HepG2 (cell line): ENCODE results near the gene OSBPL2. TPM values are rescaled to one million over a fixed set of nuclear protein-coding genes. Genes with fewer than 3 reads are reported as not detected.

Experiments used
- ATAC-seq: fragments of 200-7000 bp; cut with Tn5 transposase; 3 replicates; pipeline ENCODE4 v1.9.1; 2020; ENCODE audit warnings: mild to moderate bottlenecking, moderate library complexity
- BruUV-seq: library from RNA; stranded (reverse); fragments of 400-500 nt; replicated peaks from 2 replicates; lab custom pipeline; 2021; lab: Mats Ljungman, UMichigan
- CTCF ChIA-PET: fragments of 300-600 bp; formaldehyde crosslinking; extraction: SDS; loops from one replicate; lab custom pipeline; 2021; ENCODE audit warnings: low total read pairs, inconsistent platforms, low intra/inter-chr PET ratio; lab: Yijun Ruan, JAX
- POLR2A ChIA-PET: fragments of 350-600 bp; sonication (Branson Sonifier 250); formaldehyde crosslinking; loops from one replicate; lab custom pipeline; 2020; ENCODE audit warnings: antibody characterized with exemption, inconsistent platforms; lab: Yijun Ruan, JAX
- DNase-seq: peaks from one replicate; pipeline ENCODE4 v3.0.0-alpha.2; 2015; ENCODE audit warnings: low spot score
- FAIRE-seq: peaks from 3 replicates; lab custom pipeline; 2011; peaks lifted over from hg19 to GRCh38; lab: Jason Lieb, UNC
- H2AFZ ChIP-seq: one replicate; pipeline ENCODE4 v1.6.1; 2011; ENCODE audit warnings: low read length, inconsistent platforms
- H3K27ac ChIP-seq: fragments of 300-600 bp; 3 replicates; pipeline ENCODE4 v1.8.0; 2011; ENCODE audit warnings: mixed run types, mild to moderate bottlenecking, mixed read lengths, low read length, inconsistent platforms; ENCODE audit not compliant: insufficient read depth; ENCODE audit errors: extremely low read length
- H3K27me3 ChIP-seq, 2 experiments: fragments of 200-600 bp in 1 of 2; 2 replicates in 1 of 2; 3 replicates in 1 of 2; pipeline versions ENCODE4 v1.6.0 to v1.8.0; 2011; ENCODE audit warnings: low read length in 2 of 2, mild to moderate bottlenecking in 2 of 2, moderate library complexity in 2 of 2, inconsistent platforms in 1 of 2; ENCODE audit not compliant: insufficient read depth in 2 of 2, control insufficient read depth in 1 of 2
- H3K36me3 ChIP-seq, 2 experiments: fragments of 200-600 bp in 1 of 2; replicated peaks in 1 of 2; 2 replicates in 1 of 2; 3 replicates in 1 of 2; pipeline versions ENCODE4 v1.5.1 to v1.8.0; 2011; ENCODE audit warnings: low read length in 2 of 2, inconsistent platforms in 1 of 2; ENCODE audit not compliant: insufficient read depth in 2 of 2, control insufficient read depth in 1 of 2
- H3K4me1 ChIP-seq: 2 replicates; pipeline ENCODE4 v1.5.1; 2012; ENCODE audit warnings: low read length, inconsistent platforms; ENCODE audit not compliant: insufficient read depth
- H3K4me2 ChIP-seq: 2 replicates; pipeline ENCODE4 v1.6.0; 2011; ENCODE audit warnings: low read depth, low read length, inconsistent platforms
- H3K4me3 ChIP-seq, 3 experiments: fragments of 200-600 bp in 1 of 3; sonication (generic), shearing (Covaris generic) in 1 of 3; replicated peaks in 1 of 3; 2 replicates each; pipeline ENCODE4 v1.5.1; 2011 to 2016; ENCODE audit warnings: low read length in 3 of 3, inconsistent platforms in 2 of 3, low read depth in 2 of 3, mild to moderate bottlenecking in 2 of 3, control low read depth in 1 of 3, mixed read lengths in 1 of 3; ENCODE audit not compliant: insufficient read depth in 1 of 3
- H3K79me2 ChIP-seq: one replicate; pipeline ENCODE4 v1.6.1; 2011; ENCODE audit warnings: low read length, inconsistent platforms; ENCODE audit not compliant: insufficient read depth
- H3K9ac ChIP-seq: 2 replicates; pipeline ENCODE4 v1.6.0; 2011; ENCODE audit warnings: mild to moderate bottlenecking, low read depth, low read length, inconsistent platforms; ENCODE audit not compliant: insufficient read depth
- H3K9me3 ChIP-seq: 2 replicates; pipeline ENCODE4 v1.5.1; 2012; ENCODE audit warnings: mild to moderate bottlenecking, low read length
- H4K20me1 ChIP-seq: 2 replicates; pipeline ENCODE4 v1.6.0; 2011; ENCODE audit warnings: inconsistent platforms, mild to moderate bottlenecking, low read length, moderate library complexity; ENCODE audit not compliant: insufficient read depth
- AGO2 ChIP-seq: fragments of 200-400 bp; formaldehyde crosslinking; optimal IDR thresholded peaks from 2 replicates; pipeline ENCODE3; 2017; ENCODE audit warnings: mild to moderate bottlenecking, low read depth, low read length, moderate library complexity
- ONECUT2 ChIP-seq: sonication (generic); formaldehyde crosslinking; IDR thresholded peaks from 2 replicates; pipeline ENCODE4 v1.4.0; 2020; ENCODE audit warnings: missing genetic modification reagents
- RBM39 ChIP-seq: fragments of 200-400 bp; formaldehyde crosslinking; IDR thresholded peaks from one replicate; pipeline ENCODE4 v1.6.1; 2018; ENCODE audit warnings: antibody characterized with exemption, mild to moderate bottlenecking, low read depth, low read length; ENCODE audit not compliant: poor library complexity, severe bottlenecking
- ZNF768 ChIP-seq: sonication (generic); formaldehyde crosslinking; IDR thresholded peaks from 2 replicates; pipeline ENCODE4 v1.4.0; 2020; ENCODE audit warnings: missing genetic modification reagents
- WGBS: methylation state at CpG from one replicate; pipeline ENCODE4 v1.1.6; 2017; ENCODE audit warnings: low lambda C conversion rate; 5-methylcytosine and 5-hydroxymethylcytosine counted together
- in situ Hi-C: cut with HindIII; loops from 2 replicates; pipeline ENCODE4 v1.10.0; 2017; ENCODE audit warnings: low pct_unique_long_range_greater_than_20kb; ENCODE audit not compliant: extremely low pct_ligation_motif_present
- intact Hi-C: fragments of 100-400 bp; cut with micrococcal nuclease; formaldehyde crosslinking; loops from one replicate; pipeline ENCODE4 v1.10.0; 2022; ENCODE audit not compliant: unreplicated experiment
- polyA plus RNA-seq, 8 experiments: library from polyadenylated mRNA; depleted of rRNA in 3 of 8; stranded (reverse) in 7 of 8; unstranded in 1 of 8; fragments of >200 nt; fragmentation: Illumina TruSeq in 4 of 8; extraction: Trizol in 4 of 8; gene quantifications; 2 replicates each; pipeline versions ENCODE4 v1.2.1 to v1.2.3, GENCODE V29; 2011 to 2016; ENCODE audit warnings: low read depth in 4 of 8, missing spikeins in 1 of 8, mixed read lengths in 1 of 8; ENCODE audit not compliant: insufficient read depth in 1 of 8
- total RNA-seq, 5 experiments: library from RNA; depleted of rRNA; stranded (reverse); fragments of >200 nt; fragmentation: Illumina TruSeq; extraction: Trizol; gene quantifications; 2 replicates each; pipeline ENCODE4 v1.2.3, GENCODE V29; 2016; ENCODE audit warnings: low read depth in 1 of 5
- TF ChIP-seq, protein P1 (sequence below): sonication (generic); formaldehyde crosslinking; IDR thresholded peaks from 2 replicates; pipeline ENCODE4 v1.5.0; 2020; ENCODE audit warnings: mild to moderate bottlenecking, low read depth, missing genetic modification reagents, borderline replicate concordance
- TF ChIP-seq, protein P2 (sequence below): sonication (generic); formaldehyde crosslinking; IDR thresholded peaks from 2 replicates; pipeline ENCODE4 v1.5.0; 2020; ENCODE audit warnings: missing genetic modification reagents

The OSBPL2 gene
- total and polyA plus RNA-seq, 2 of the 13 experiments (the other 11 are each of a cell fraction or from before 2014, with no cell fraction given), result 18.5 to 37.4 TPM

DNA sequence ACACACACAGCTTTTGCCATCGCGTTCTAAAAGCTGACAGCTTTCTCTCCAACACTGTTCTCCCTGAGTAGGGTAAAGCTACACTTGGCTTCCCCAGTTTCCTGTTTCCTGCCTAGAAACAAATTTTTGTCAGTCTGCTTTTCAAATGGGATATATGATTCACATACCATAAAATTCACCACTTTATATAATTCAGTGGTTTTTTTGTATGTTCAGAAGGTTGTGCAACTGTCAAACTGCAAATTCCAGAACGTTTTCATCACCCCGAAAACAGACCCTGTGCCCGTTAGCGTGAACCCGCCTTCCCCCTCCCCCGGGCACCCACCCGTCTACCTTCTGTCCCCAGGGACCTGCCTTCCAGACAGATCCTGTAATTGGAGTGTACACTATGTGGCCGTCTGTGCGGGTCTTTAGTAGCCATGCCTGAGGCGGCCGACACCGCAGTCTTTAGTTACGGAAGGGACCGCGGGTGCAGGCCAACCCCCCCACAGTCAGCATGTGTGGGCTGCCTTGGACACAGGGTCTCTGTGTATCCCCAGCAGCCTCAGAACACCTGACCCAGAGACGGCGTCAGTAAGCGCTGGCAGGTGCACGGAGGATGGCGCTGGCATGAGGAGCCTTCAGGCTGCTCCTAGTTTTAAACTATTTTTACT lies 34.8 kb upstream of the OSBPL2 start:
- TF ChIP-seq ONECUT2 (CRISPR knock-in tag) (no peak), ZNF768 (CRISPR knock-in tag) (0 out of 2 replicates have a peak, but pooled peaks have one; percentile 28), RBM39 (peak; percentile 28), AGO2 (peak; percentile 46)
- TF ChIP-seq, protein P1, sequence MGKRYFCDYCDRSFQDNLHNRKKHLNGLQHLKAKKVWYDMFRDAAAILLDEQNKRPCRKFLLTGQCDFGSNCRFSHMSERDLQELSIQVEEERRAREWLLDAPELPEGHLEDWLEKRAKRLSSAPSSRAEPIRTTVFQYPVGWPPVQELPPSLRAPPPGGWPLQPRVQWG (CRISPR knock-in tag), result no peak
- TF ChIP-seq, protein P2, sequence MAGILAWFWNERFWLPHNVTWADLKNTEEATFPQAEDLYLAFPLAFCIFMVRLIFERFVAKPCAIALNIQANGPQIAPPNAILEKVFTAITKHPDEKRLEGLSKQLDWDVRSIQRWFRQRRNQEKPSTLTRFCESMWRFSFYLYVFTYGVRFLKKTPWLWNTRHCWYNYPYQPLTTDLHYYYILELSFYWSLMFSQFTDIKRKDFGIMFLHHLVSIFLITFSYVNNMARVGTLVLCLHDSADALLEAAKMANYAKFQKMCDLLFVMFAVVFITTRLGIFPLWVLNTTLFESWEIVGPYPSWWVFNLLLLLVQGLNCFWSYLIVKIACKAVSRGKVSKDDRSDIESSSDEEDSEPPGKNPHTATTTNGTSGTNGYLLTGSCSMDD (CRISPR knock-in tag), result no peak
- POLR2A ChIA-PET, result no interaction called here

More for the DNA sequence above, 34.8 kb upstream of the OSBPL2 start:
- H3K27me3 ChIP-seq, result no peaks in the 10 kb centered on the region
- H3K4me2 ChIP-seq, result no peak overlapping the region
- H3K36me3 ChIP-seq, result peaks cover 24 to 35% of the 10 kb centered on the region in 2 experiments; a peak in 4 of 5 replicates
- FAIRE-seq, result no peak
- ATAC-seq, result no peak
- no peak overlapping the region for H3K9ac ChIP-seq
- H2AFZ ChIP-seq, result no peak overlapping the region
- H4K20me1 ChIP-seq, result no peaks in the 10 kb centered on the region
- no peak overlapping the region for H3K4me3 ChIP-seq
- BruUV-seq, result no TSS peak
- H3K27ac ChIP-seq, result no peak overlapping the region
- no peaks in the 10 kb centered on the region for H3K9me3 ChIP-seq
- CTCF ChIA-PET, result no interaction called here
- no peak for DNase-seq
- intact Hi-C loops (no loop called here), in situ Hi-C loops (no loop called here)
- 97% methylated on average over 22 of the region's 22 CpGs for WGBS
- H3K79me2 ChIP-seq, result no peaks in the 10 kb centered on the region
- no peaks in the 10 kb centered on the region for H3K4me1 ChIP-seq
